Measurements from ENCODE around the gene THSD7B.

DNA sequence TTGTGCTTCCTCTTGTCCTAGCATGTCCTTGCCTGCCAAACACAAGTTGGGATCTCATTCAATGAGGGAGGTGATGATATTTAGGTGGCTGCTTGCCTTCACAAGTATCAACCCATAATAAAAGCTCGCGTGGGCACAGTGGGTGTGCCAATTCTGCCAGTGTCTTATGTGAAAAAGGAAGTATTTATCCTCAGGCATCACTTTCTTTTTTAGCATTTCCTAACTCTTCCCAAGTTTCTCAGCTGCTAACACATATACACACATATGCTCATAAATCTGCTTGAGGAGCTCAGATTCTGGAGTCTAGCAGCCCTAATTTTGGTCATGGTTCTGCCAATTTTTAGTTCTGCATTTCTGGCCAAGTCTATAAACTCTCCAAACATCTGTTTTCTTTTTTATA is 879.4 kb downstream of the THSD7B start:
- TF ChIP-seq, protein P1, sequence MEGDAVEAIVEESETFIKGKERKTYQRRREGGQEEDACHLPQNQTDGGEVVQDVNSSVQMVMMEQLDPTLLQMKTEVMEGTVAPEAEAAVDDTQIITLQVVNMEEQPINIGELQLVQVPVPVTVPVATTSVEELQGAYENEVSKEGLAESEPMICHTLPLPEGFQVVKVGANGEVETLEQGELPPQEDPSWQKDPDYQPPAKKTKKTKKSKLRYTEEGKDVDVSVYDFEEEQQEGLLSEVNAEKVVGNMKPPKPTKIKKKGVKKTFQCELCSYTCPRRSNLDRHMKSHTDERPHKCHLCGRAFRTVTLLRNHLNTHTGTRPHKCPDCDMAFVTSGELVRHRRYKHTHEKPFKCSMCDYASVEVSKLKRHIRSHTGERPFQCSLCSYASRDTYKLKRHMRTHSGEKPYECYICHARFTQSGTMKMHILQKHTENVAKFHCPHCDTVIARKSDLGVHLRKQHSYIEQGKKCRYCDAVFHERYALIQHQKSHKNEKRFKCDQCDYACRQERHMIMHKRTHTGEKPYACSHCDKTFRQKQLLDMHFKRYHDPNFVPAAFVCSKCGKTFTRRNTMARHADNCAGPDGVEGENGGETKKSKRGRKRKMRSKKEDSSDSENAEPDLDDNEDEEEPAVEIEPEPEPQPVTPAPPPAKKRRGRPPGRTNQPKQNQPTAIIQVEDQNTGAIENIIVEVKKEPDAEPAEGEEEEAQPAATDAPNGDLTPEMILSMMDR (IDR thresholded peaks at IDR 0.05; ENCODE audit: low read length) = no peak
- no peak for TF ChIP-seq EZH2 (IDR thresholded peaks at IDR 0.05; ENCODE audit: borderline replicate concordance, low read length)
